GM12878 (cell line): ENCODE data around the gene IL17A. TPM values are rescaled to one million over a fixed set of nuclear protein-coding genes. Genes with fewer than 3 reads are reported as not detected.

ENCODE experiments used
- ATF2 ChIP-seq: IDR thresholded peaks from 2 replicates; pipeline ENCODE4 v1.6.1; 2012; ENCODE audit warnings: low read length, inconsistent platforms
- CTCF ChIP-seq, 3 experiments: IDR thresholded peaks in 2 of 3; conservative IDR thresholded peaks in 1 of 3; 2 replicates each; pipeline ENCODE4 v1.5.1; 2011; ENCODE audit warnings: low read depth in 3 of 3, low read length in 3 of 3, mild to moderate bottlenecking in 3 of 3, control low read depth in 2 of 3, moderate library complexity in 2 of 3, inconsistent platforms in 1 of 3, mixed read lengths in 1 of 3; ENCODE audit not compliant: control insufficient read depth in 2 of 3, insufficient read depth in 1 of 3; ENCODE audit errors: extremely low read depth in 1 of 3
- CUX1 ChIP-seq: IDR thresholded peaks from 2 replicates; pipeline ENCODE4 v1.6.1; 2012; ENCODE audit warnings: improper control_type of control experiment, low read depth, low read length; ENCODE audit not compliant: insufficient replicate concordance
- EED ChIP-seq: sonication (generic); IDR thresholded peaks from 2 replicates; pipeline ENCODE4 v1.6.1; 2016; ENCODE audit warnings: antibody characterized with exemption, low read depth
- FOXM1 ChIP-seq: IDR thresholded peaks from 2 replicates; pipeline ENCODE4 v1.6.1; 2012; ENCODE audit warnings: low read depth, mild to moderate bottlenecking, inconsistent platforms, low read length, moderate library complexity
- MEF2A ChIP-seq: IDR thresholded peaks from 2 replicates; pipeline ENCODE4 v1.6.1; 2011; ENCODE audit warnings: low read depth, mild to moderate bottlenecking, low read length, moderate library complexity; ENCODE audit not compliant: insufficient read depth
- NR2C1 ChIP-seq: fragments of 450-650 bp; IDR thresholded peaks from 2 replicates; pipeline ENCODE4 v1.6.1; 2017; ENCODE audit warnings: antibody characterized with exemption, mild to moderate bottlenecking, moderate library complexity
- RELB ChIP-seq: fragments of 450-650 bp; IDR thresholded peaks from 2 replicates; pipeline ENCODE4 v1.6.1; 2017; ENCODE audit warnings: low read depth, mild to moderate bottlenecking, moderate library complexity
- RFX5 ChIP-seq: IDR thresholded peaks from 2 replicates; pipeline ENCODE4 v1.6.1; 2011; ENCODE audit warnings: low read depth, low read length, improper control_type of control experiment
- SPI1 ChIP-seq: IDR thresholded peaks from 2 replicates; pipeline ENCODE4 v1.6.1; 2011; ENCODE audit warnings: low read depth, mild to moderate bottlenecking, low read length, moderate library complexity, borderline replicate concordance; ENCODE audit not compliant: insufficient read depth
- SREBF2 ChIP-seq: IDR thresholded peaks from 2 replicates; pipeline ENCODE4 v1.6.1; 2012; ENCODE audit warnings: mild to moderate bottlenecking, low read length
- SRF ChIP-seq, 2 experiments: IDR thresholded peaks; 2 replicates each; pipeline ENCODE4 v1.6.1; 2011; ENCODE audit warnings: low read depth in 2 of 2, low read length in 2 of 2, mild to moderate bottlenecking in 1 of 2, moderate library complexity in 1 of 2
- ZNF687 ChIP-seq: fragments of 450-650 bp; IDR thresholded peaks from 2 replicates; pipeline ENCODE4 v1.6.1; 2017; ENCODE audit warnings: mild to moderate bottlenecking, moderate library complexity
- polyA plus RNA-seq, 11 experiments: library from polyadenylated mRNA; depleted of rRNA in 4 of 11; unstranded in 6 of 11; stranded (reverse) in 5 of 11; fragments of >200 nt; fragmentation: Nextera tagmentation in 4 of 11; fragmentation: Illumina TruSeq in 1 of 11; extraction: Ambion mirVana in 4 of 11; extraction: Trizol in 1 of 11; gene quantifications; 1 replicate in 1 of 11; 2 replicates in 10 of 11; pipeline versions ENCODE4 v1.2.1 to v1.2.3, GENCODE V29; 2011 to 2016; ENCODE audit warnings: inconsistent platforms in 2 of 11, missing spikeins in 2 of 11, low read depth in 1 of 11
- total RNA-seq, 4 experiments: library from RNA; depleted of rRNA in 3 of 4; stranded (reverse); fragments of >200 nt in 3 of 4; fragmentation: Illumina TruSeq in 1 of 4; extraction: Trizol in 1 of 4; gene quantifications; 2 replicates each; pipeline versions ENCODE4 v1.2.1 to v1.2.3, GENCODE V29; 2013 to 2021

IL17A gene
- total and polyA plus RNA-seq, 10 of the 15 experiments (the other 5 are each of a cell fraction or from before 2014, with no cell fraction given): not detected

- TF ChIP-seq RELB (no peak), SPI1 (0 out of 2 replicates have a peak, but pooled peaks have one; percentile 7), SREBF2 (no peak), EED (no peak), ZNF687 (no peak), SRF (IDR thresholded peaks at IDR 0.05; ENCODE audit: low read depth in 2 of 2, low read length in 2 of 2) (no peak), RFX5 (no peak), ATF2 (peak; percentile 56; the same call in 1 of the 2 replicates), NR2C1 (no peak), FOXM1 (0 out of 2 replicates have a peak, but pooled peaks have one; percentile 39), MEF2A (0 out of 2 replicates have a peak, but pooled peaks have one; percentile 13), CUX1 (no peak), CTCF (IDR thresholded peaks at IDR 0.05 in 2 of 3, conservative IDR thresholded peaks at IDR 0.05 in 1 of 3; ENCODE audit: control insufficient read depth in 2 of 3, extremely low read depth in 1 of 3, insufficient read depth in 1 of 3, low read depth in 3 of 3, low read length in 3 of 3) (no peak)
Observed at GRCh38 chr6:52176550-52176949, 9.6 kb upstream of the IL17A start (continued).
